Coronary artery (tissue), 2 donors: Measurements from ENCODE around the gene TSKS.
A peak's percentile ranks its signal among the peaks of the same experiment; 100 is the strongest.

Source experiments
- DNase-seq: peaks from one replicate; pipeline ENCODE4 v3.0.0-alpha.2; 2017; ENCODE audit warnings: low spot score
- H3K27ac ChIP-seq, 2 donors: fragments of 200-600 bp; sonication (generic); one replicate each; pipeline ENCODE4 v1.5.1; 2016 to 2019
- H3K4me3 ChIP-seq: fragments of 200-600 bp; sonication (generic); 2 replicates; pipeline ENCODE4 v1.5.1; 2016; ENCODE audit warnings: mild to moderate bottlenecking, moderate library complexity
- TF ChIP-seq, protein P1 (sequence below): fragments of 200-600 bp; sonication (generic); IDR thresholded peaks from one replicate; pipeline ENCODE4 v1.5.1; 2019; ENCODE audit warnings: antibody characterized with exemption

Gene TSKS

DNA sequence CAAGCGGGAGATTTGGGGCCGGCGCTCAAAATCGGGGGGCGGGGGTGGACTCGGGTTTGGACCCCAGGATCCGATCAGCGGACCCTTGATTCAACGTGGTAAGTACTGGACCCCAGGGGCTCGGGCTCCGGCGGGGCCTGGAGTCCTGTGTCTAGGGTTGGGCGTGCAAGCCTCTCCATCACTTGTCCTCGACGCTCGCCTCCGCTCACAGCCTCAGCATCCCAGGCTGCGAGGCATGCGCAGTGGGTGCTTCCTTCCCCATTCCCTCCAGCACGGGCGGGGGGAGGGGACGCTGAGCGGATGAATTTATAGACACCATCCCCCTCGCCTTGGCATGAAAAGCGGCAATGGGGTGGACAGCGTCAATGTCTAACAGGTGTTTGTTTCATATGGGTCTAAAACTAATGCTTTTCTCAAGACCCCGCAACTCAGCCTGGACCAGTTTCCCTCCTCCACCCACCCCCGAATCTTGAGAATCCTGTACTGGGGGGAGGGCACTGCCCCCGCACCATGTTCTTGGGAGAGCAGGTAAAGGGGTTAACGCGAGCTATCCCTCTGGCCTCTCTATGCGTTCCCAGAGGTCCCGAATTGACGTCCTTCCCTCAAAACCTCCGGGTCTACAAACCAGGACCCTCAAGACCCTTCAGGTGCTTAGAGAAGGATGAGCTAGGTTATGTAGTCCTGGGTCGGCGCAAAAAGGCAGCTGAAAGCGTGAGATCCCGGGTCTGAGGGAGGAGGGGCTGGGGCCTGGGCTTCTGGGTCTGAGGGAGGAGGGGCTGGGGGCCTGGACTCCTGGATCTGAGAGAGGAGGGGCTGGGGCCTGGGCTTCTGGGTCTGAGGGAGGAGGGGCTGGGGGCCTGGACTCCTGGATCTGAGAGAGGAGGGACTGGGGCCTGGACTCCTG is 71.6 kb downstream of the TSKS start:
- peak overlapping the region in 1 of 2 donors; percentile 7 for H3K27ac ChIP-seq
- H3K4me3 ChIP-seq = peak overlapping the region; percentile 61
- DNase-seq = no peak
- TF ChIP-seq, protein P1, sequence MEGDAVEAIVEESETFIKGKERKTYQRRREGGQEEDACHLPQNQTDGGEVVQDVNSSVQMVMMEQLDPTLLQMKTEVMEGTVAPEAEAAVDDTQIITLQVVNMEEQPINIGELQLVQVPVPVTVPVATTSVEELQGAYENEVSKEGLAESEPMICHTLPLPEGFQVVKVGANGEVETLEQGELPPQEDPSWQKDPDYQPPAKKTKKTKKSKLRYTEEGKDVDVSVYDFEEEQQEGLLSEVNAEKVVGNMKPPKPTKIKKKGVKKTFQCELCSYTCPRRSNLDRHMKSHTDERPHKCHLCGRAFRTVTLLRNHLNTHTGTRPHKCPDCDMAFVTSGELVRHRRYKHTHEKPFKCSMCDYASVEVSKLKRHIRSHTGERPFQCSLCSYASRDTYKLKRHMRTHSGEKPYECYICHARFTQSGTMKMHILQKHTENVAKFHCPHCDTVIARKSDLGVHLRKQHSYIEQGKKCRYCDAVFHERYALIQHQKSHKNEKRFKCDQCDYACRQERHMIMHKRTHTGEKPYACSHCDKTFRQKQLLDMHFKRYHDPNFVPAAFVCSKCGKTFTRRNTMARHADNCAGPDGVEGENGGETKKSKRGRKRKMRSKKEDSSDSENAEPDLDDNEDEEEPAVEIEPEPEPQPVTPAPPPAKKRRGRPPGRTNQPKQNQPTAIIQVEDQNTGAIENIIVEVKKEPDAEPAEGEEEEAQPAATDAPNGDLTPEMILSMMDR = no peak

DNA sequence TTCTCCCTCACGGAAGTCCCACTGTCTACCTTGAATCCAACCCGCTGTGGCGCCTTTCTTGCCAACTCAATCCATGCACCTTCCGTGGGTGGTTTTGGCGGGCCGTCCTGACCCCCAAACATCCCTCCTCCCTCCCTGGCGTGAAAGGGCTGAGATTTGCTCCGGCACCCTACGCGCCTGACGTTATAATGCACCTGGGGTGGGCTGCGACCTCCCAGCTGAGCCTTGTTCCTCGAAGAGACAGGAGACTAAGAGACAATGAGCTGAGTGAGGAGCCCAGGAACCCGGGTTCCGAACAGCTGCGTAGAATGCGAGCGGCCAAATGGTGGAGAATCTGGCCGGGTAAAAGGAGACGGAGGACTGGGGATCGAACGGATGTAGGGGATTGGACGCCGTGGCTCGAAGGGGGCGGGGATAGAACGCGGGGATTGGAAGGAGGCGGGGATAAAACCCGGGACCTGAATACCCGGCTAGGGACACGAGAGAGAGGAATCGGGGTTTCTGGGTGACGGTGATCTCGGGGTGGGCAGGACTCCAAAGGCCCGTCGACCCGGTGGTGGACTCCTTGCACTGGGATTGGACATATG is 72.4 kb downstream of the TSKS start, which contains the start of gene CPT1C:
CPT1C (plus strand) TSS at position 461 of the 587 bp plus-strand sequence. CDS start 1,137 bp downstream, outside the sequence.
- DNase-seq = no peak
- TF ChIP-seq, protein P1 = no peak
- peak within 1 kb of the TSS; percentile 61 for H3K4me3 ChIP-seq
- H3K27ac ChIP-seq = peak within 1 kb of the TSS in 1 of 2 donors; percentile 19

DNA sequence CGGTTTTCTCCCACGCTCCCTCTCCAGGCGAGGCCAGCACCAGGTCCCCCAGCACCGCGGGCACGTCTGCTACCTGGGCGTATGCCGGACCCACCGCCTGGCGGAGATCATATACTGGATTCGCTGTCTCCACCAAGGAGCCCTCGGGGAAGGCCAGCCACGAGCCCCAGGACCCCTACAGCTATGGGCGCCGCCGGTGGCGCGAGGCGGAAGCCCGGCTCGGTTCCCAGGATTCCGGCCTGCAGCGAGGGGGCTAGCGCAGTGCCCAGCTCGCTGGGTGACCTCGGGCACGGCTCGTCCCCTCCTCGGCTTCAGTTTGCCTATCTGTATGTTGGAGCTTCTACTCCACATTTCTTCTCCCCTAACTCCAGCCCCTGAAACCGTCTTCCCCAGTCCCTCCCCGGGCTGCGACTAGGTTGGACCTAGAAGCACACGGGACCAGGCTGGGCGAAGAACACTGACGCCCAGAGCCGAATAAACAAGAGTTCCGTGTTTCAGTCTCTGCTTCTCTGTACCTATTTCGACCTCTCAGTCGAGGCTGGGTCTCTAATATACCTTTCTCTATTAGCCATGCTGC is 72.9 kb downstream of the TSKS start:
- H3K27ac ChIP-seq = peak overlapping the region in 1 of 2 donors; percentile 19
- TF ChIP-seq, protein P1 = no peak
- DNase-seq = no peak
- H3K4me3 ChIP-seq = peak overlapping the region; percentile 61
